Activated naive CD8-positive, alpha-beta T cell treated with anti-CD3 and anti-CD28 coated beads, Interleukin-2, amount 10 ng/mL, durations not matched to agents 7 days and 5 days (primary cell): ENCODE measurements around the gene CKMT1A. TPM values are rescaled to one million over a fixed set of nuclear protein-coding genes. Genes with fewer than 3 reads are reported as not detected.
"Not testable (repeated sequence)": the region's sequence is repeated elsewhere in the genome, so short reads cannot be mapped to it uniquely, and the experiment has no call there.

ENCODE experiments used
- ATAC-seq: fragments of 150-1000 bp; cut with Tn5 transposase; one replicate; pipeline ENCODE4 v1.10.0; 2021; ENCODE audit warnings: low read depth, moderate library complexity
- POLR2A ChIA-PET: fragments of 350-600 bp; sonication (Branson Sonifier 250); formaldehyde crosslinking; loops from one replicate; lab custom pipeline; 2021; ENCODE audit warnings: antibody characterized with exemption; lab: Charles Lee
- DNase-seq: peaks from one replicate; pipeline ENCODE4 v3.0.0; 2021
- H3K27ac Mint-ChIP-seq: one replicate; pipeline ENCODE4 v1.8.0; 2022; ENCODE audit warnings: mild to moderate bottlenecking, mixed read lengths
- H3K27me3 Mint-ChIP-seq: one replicate; pipeline ENCODE4 v1.8.0; 2022; ENCODE audit warnings: mild to moderate bottlenecking, moderate library complexity, mixed read lengths
- H3K36me3 Mint-ChIP-seq: one replicate; pipeline ENCODE4 v1.8.0; 2021; ENCODE audit warnings: mild to moderate bottlenecking, mixed read lengths
- H3K4me1 Mint-ChIP-seq: one replicate; pipeline ENCODE4 v1.8.0; 2021; ENCODE audit warnings: mixed read lengths
- H3K4me3 Mint-ChIP-seq: one replicate; pipeline ENCODE4 v1.8.0; 2022; ENCODE audit warnings: mild to moderate bottlenecking, moderate library complexity, mixed read lengths
- H3K9me3 Mint-ChIP-seq: one replicate; pipeline ENCODE4 v1.8.0; 2021; ENCODE audit warnings: mixed read lengths
- total RNA-seq, 2 experiments: library from RNA; stranded (reverse); gene quantifications; one replicate each; pipeline ENCODE4 v1.2.3, GENCODE V29; 2021

Gene CKMT1A
- total RNA-seq, 2 experiments from 2014 or later = not detected

GRCh38 chr15:43710431-43711131 is 16.9 kb downstream of the CKMT1A start:
- H3K4me3 Mint-ChIP-seq, DNase-seq, H3K9me3 Mint-ChIP-seq, POLR2A ChIA-PET, H3K27ac Mint-ChIP-seq, ATAC-seq, H3K36me3 Mint-ChIP-seq, H3K27me3 Mint-ChIP-seq, H3K4me1 Mint-ChIP-seq: not testable (repeated sequence)

GRCh38 chr15:43723151-43723550 is 29.5 kb downstream of the CKMT1A start:
- no peak for ATAC-seq
- no peak for DNase-seq
- POLR2A ChIA-PET = interaction anchor here (0.8 kb wide), 1 partner anchor 213 kb away, joined by 3 read pairs; no protein-coding TSS in a partner anchor
- no peaks in the 10 kb centered on the region for H3K4me1 Mint-ChIP-seq
- H3K4me3 Mint-ChIP-seq = no peak overlapping the region
- H3K27ac Mint-ChIP-seq = no peak overlapping the region
- H3K27me3 Mint-ChIP-seq = peaks cover 9% of the 10 kb centered on the region
- no peaks in the 10 kb centered on the region for H3K9me3 Mint-ChIP-seq
- H3K36me3 Mint-ChIP-seq = no peaks in the 10 kb centered on the region

GRCh38 chr15:43726306-43726705 is 32.6 kb downstream of the CKMT1A start:
- H3K4me3 Mint-ChIP-seq, DNase-seq, H3K27me3 Mint-ChIP-seq, POLR2A ChIA-PET, H3K36me3 Mint-ChIP-seq, H3K4me1 Mint-ChIP-seq, H3K27ac Mint-ChIP-seq, H3K9me3 Mint-ChIP-seq, ATAC-seq: not testable (repeated sequence)

- H3K4me1 Mint-ChIP-seq, H3K27me3 Mint-ChIP-seq, POLR2A ChIA-PET, H3K27ac Mint-ChIP-seq, DNase-seq, ATAC-seq, H3K4me3 Mint-ChIP-seq, H3K9me3 Mint-ChIP-seq, H3K36me3 Mint-ChIP-seq: not testable (repeated sequence)
Measured at GRCh38 chr15:43728053-43728725, 34.5 kb downstream of the CKMT1A start.

DNA sequence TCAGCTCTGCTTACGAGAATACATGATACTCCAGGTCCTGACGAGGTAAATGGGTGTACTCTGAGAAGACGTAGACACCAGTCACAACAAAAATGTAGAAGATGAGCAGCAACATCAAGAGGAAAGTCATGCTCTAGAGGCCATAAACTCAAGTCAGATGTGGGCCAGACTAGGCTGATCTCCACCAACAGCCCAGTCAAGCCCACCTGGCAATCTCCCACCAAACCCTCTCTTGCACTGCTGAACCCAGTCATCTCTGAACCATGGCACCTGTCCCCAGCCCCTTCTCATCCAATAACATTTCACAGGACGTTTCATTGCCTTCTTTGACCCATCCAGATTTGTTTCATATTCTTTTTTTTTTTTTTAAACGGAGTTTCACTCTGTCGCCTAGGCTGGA is 41.8 kb downstream of the CKMT1A start:
- Mint-ChIP-seq H3K4me1 (peaks cover 9% of the 10 kb centered on the region), H3K27me3 (no peaks in the 10 kb centered on the region), H3K27ac (no peak overlapping the region), H3K9me3 (no peaks in the 10 kb centered on the region), H3K4me3 (no peak overlapping the region), H3K36me3 (no peaks in the 10 kb centered on the region)
- ATAC-seq (no peak), DNase-seq (no peak)
- POLR2A ChIA-PET = no interaction called here

DNA sequence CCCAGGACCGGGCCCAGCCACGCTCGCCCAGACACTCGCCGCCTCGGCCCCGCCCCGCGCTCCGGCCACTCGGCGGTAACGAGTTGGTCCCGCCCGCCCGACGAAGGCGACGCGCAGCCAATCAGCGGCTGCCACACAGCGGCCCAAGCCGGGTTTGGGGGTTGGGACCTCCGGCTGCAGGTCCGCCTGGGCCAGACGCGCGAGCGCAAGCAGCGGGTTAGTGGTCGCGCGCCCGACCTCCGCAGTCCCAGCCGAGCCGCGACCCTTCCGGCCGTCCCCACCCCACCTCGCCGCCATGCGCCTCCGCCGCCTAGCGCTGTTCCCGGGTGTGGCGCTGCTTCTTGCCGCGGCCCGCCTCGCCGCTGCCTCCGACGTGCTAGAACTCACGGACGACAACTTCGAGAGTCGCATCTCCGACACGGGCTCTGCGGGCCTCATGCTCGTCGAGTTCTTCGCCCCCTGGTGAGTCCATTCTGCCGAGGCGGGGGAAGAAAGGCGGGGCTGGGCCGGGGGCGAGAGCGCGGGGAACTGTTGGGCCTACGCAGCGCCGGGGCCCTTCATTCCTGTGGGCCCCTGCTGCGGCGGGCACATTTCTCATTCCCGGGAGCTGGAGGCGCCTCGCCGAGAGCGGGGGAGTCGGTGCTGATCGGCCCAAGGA is 52.7 kb downstream of the CKMT1A start, which contains the start of gene PDIA3:
Gene PDIA3 (plus strand): TSS at position 194 of the 658 bp plus-strand sequence. CDS start 102 bp downstream, at position 296.
- H3K27me3 Mint-ChIP-seq, H3K9me3 Mint-ChIP-seq, H3K36me3 Mint-ChIP-seq: not testable (repeated sequence)
- Mint-ChIP-seq H3K4me1 (peaks cover 29% of the 10 kb centered on the region), H3K27ac (peak within 1 kb of the TSS; percentile 90), H3K4me3 (peak within 1 kb of the TSS; percentile 88)
- peak; percentile 78 for ATAC-seq
- POLR2A ChIA-PET = interaction anchor here (0.6 to 1.9 kb wide), 5 partner anchors 28 to 1454 kb away, joined by 3 to 7 read pairs (median 5); partner anchors contain the start of genes ELL3 and MFAP1
- peak; percentile 90 for DNase-seq

DNA sequence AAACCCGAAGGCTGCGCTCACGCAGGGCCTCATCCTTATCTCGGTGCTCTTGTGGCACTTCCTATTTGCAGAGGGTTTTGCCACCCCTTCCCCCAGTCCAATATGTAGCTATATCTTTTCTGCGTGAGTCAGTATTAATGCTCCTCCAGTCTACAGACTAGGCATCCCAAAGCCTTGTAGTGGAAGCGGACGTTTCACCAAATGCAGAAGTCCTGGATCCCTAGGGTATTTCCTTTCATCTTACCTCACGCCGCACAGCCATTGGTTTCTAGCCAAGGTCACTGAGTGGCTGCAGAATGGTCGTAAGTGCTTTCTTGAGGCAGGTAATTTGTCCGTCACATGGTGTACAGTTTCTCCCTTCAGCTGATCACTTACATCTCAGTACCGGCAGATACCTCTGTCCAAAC is 53.2 kb downstream of the CKMT1A start:
- not testable (repeated sequence) for DNase-seq, H3K9me3 Mint-ChIP-seq, H3K27me3 Mint-ChIP-seq, H3K36me3 Mint-ChIP-seq
- ATAC-seq = peak; percentile 11
- peaks cover 32% of the 10 kb centered on the region for H3K4me1 Mint-ChIP-seq
- POLR2A ChIA-PET = interaction anchor here (0.6 to 1.9 kb wide), 3 partner anchors 28 to 1453 kb away, joined by 3 to 7 read pairs (median 7); partner anchors contain the start of gene MFAP1
- H3K27ac Mint-ChIP-seq = peak overlapping the region; percentile 90
- H3K4me3 Mint-ChIP-seq = peak overlapping the region; percentile 88

DNA sequence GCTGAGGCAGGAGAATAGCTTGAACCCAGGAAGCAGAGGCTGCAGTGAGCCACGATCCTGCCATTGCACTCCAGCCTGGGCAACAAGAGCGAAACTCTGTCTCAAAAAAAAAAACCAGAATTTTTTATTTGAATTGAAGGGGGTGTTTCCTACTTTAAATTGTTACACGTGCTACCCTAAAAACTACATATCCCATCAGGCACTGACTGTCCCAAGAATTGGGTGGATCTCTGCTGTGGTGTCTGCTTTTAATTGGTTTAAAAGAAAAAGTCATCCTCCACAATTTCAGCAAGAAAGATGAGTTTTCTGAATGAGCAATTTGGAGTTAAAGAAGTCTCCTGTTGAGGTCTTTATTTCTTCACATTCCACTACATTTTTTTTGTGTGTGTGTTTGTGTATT is 54.7 kb downstream of the CKMT1A start:
- Mint-ChIP-seq H3K36me3 (peaks cover 10% of the 10 kb centered on the region), H3K27me3 (no peaks in the 10 kb centered on the region), H3K9me3 (no peaks in the 10 kb centered on the region), H3K27ac (peak overlapping the region; percentile 73), H3K4me1 (peaks cover 36% of the 10 kb centered on the region), H3K4me3 (peak overlapping the region; percentile 88)
- ATAC-seq = no peak
- no peak for DNase-seq
- POLR2A ChIA-PET = interaction anchor here (1.1 kb wide), 1 partner anchor 45 kb away, joined by 3 read pairs; no protein-coding TSS in a partner anchor

Other genes starting within 250 kb of the CKMT1A start
- 10 to 100 TPM; 27.1 to 27.5 TPM for gene TP53BP1, start 200.7 kb upstream of the CKMT1A start, total RNA-seq
- 1 to 10 TPM; 3.4 to 3.5 TPM for gene MAP1A, start 176.3 kb upstream of the CKMT1A start, total RNA-seq
- gene PPIP5K1, start 103.7 kb upstream of the CKMT1A start, total RNA-seq = 10 to 100 TPM; 30.7 to 36.8 TPM
- not detected for gene CKMT1B, start 99.8 kb upstream of the CKMT1A start, total RNA-seq
- 1 to 10 TPM; 2.1 to 2.6 TPM for gene STRC, start 75.1 kb upstream of the CKMT1A start, total RNA-seq
- 1 to 10 TPM; 2.0 to 2.2 TPM for gene CATSPER2, start 45.0 kb upstream of the CKMT1A start, total RNA-seq
- 100 to 1,000 TPM; 217 to 225 TPM for gene PDIA3, start 52.6 kb downstream of the CKMT1A start, total RNA-seq
- 1 to 10 TPM; 4.6 to 4.9 TPM for gene ELL3, start 83.1 kb downstream of the CKMT1A start, total RNA-seq
- 100 to 1,000 TPM; 926 to 987 TPM for gene SERF2, start 98.5 kb downstream of the CKMT1A start, total RNA-seq
- gene SERINC4, start 106.4 kb downstream of the CKMT1A start, total RNA-seq = under 1 TPM; 0.14 to 0.17 TPM
- 10 to 100 TPM; 17.2 to 18.3 TPM for gene HYPK, start 106.7 kb downstream of the CKMT1A start, total RNA-seq
- 10 to 100 TPM; 33.6 to 35.3 TPM for gene MFAP1, start 130.8 kb downstream of the CKMT1A start, total RNA-seq
- 10 to 100 TPM; 68.3 to 71.4 TPM for gene WDR76, start 133.1 kb downstream of the CKMT1A start, total RNA-seq